Measurements from ENCODE around the gene MS4A6A. TPM values are rescaled to one million over a fixed set of nuclear protein-coding genes. Genes with fewer than 3 reads are reported as not detected.
A peak's percentile ranks its signal among the peaks of the same experiment; 100 is the strongest.
"Not testable (repeated sequence)": the region's sequence is repeated elsewhere in the genome, so short reads cannot be mapped to it uniquely, and the experiment has no call there.

Gene MS4A6A
- total RNA-seq, 3 donors from 2014 or later = 35.1 to 341 (median 68.9) TPM

DNA sequence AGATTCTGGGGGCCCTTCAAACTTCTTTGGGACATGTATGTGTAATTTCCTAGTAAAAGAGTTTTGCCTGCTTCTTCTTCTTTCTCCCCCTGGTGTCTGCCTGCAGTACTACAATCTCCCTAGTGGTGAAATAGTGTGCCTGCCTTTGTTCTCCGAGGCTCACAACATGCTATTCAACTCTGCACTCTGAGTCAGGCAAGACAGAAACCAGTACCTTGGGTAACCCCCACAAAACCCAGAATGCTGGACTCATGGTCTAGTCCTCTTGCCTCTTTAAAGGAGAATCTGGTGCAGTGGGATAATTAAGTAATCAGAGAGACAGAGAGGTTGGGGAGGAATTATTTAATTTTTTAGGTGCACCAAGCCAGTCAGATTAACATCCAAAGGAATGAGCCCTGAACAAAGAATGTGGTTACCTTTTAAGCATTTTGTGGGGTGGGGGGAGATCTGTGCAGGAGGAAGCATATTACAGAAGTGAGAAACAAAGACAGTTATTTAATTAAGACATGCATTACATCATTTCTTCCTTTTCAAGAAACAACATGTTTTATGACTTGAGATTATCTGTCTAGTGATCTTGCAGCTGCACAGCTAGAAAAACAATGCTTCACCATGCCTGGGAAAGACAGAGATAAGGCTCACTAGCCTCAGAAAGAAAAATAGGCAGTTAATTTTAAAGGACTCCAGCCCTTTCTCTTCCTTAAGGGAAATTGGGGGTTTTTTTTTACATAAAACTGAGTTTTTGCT lies 11.0 kb upstream of the MS4A6A start:
- DNase-seq (ENCODE audit: low spot score in 2 of 2) = no peak
- H3K27ac ChIP-seq = no peak overlapping the region
- H3K9me3 ChIP-seq = no peaks in the 10 kb centered on the region
- H3K4me3 ChIP-seq = no peak overlapping the region
- H3K36me3 ChIP-seq = no peaks in the 10 kb centered on the region
- H3K27me3 ChIP-seq = no peaks in the 10 kb centered on the region
- no peaks in the 10 kb centered on the region for H3K4me1 ChIP-seq
- TF ChIP-seq POLR2AphosphoS5 (IDR thresholded peaks at IDR 0.05) (no peak), POLR2A (IDR thresholded peaks at IDR 0.05) (no peak)
- TF ChIP-seq, protein P1, sequence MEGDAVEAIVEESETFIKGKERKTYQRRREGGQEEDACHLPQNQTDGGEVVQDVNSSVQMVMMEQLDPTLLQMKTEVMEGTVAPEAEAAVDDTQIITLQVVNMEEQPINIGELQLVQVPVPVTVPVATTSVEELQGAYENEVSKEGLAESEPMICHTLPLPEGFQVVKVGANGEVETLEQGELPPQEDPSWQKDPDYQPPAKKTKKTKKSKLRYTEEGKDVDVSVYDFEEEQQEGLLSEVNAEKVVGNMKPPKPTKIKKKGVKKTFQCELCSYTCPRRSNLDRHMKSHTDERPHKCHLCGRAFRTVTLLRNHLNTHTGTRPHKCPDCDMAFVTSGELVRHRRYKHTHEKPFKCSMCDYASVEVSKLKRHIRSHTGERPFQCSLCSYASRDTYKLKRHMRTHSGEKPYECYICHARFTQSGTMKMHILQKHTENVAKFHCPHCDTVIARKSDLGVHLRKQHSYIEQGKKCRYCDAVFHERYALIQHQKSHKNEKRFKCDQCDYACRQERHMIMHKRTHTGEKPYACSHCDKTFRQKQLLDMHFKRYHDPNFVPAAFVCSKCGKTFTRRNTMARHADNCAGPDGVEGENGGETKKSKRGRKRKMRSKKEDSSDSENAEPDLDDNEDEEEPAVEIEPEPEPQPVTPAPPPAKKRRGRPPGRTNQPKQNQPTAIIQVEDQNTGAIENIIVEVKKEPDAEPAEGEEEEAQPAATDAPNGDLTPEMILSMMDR (IDR thresholded peaks at IDR 0.05) = peak; percentile 50 to 67 (median 57)
- intact Hi-C loops (cut with DNase I; ENCODE audit: low total_unique reads) = no loop called here

DNA sequence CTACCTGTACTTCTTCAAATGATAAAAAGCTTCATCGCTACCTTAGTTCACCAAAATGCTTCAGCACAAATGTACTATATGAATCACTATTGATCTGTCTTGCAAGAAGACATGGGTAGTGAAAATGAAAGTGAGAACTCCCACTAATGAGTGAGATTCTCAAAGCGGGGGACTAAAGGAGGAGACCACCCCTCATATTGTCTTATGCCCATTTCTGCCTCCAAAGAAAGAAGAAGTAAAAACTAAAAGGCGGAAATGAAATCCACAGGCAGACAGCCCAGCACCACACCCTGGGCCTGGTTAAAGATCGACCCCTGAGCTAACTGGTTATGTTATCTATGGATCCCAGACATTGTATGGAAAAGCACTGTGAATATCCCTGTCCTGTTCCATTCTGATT lies 9.7 kb upstream of the MS4A6A start:
- intact Hi-C loops (cut with DNase I; ENCODE audit: low total_unique reads); H3K4me3 ChIP-seq; H3K4me1 ChIP-seq; H3K36me3 ChIP-seq; H3K27ac ChIP-seq; H3K9me3 ChIP-seq; DNase-seq (ENCODE audit: low spot score in 2 of 2); H3K27me3 ChIP-seq: not testable (repeated sequence)

DNA sequence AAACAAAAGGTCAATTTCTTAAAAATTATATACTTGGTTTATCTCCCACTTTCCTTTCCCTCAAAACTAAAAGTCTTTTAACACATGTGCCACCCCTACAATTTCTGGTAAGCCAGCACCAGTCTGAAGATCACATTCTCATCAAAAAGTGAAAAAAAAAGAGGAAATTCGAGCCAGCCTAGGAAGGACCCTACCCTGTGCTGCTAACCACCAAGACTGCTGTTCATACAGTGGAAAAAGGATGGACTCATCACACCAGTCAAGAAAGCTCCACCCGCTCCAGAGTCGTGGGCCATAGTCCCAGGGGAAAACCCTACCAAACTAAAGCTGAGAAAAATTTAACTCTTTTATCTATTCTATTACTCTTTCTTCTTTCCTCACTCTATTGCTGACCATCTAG lies 5.6 kb upstream of the MS4A6A start:
- DNase-seq (ENCODE audit: low spot score in 2 of 2); H3K9me3 ChIP-seq; H3K27me3 ChIP-seq; H3K36me3 ChIP-seq; H3K4me1 ChIP-seq; intact Hi-C loops (cut with DNase I; ENCODE audit: low total_unique reads); H3K27ac ChIP-seq; H3K4me3 ChIP-seq: not testable (repeated sequence)

DNA sequence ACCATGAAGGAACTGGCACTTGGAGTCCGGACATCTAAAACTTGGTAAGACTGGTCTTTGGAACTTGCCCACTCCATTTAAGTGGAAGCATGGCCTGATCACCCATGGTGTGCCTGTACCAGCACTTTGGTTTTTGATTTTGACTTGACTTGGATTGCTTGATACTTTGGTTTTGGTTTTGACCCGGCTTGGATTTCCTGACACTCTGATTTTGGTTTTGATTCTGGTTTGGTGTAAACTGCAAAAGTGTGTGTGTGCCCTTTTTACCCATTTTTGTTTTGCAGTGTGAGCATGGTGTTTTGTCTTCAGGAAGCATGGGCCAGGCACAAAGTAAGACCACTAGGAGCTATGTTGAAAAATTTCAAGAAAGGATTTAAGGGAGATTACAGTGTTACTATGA lies 3.2 kb upstream of the MS4A6A start:
- H3K27ac ChIP-seq; intact Hi-C loops (cut with DNase I; ENCODE audit: low total_unique reads): not testable (repeated sequence)

DNA sequence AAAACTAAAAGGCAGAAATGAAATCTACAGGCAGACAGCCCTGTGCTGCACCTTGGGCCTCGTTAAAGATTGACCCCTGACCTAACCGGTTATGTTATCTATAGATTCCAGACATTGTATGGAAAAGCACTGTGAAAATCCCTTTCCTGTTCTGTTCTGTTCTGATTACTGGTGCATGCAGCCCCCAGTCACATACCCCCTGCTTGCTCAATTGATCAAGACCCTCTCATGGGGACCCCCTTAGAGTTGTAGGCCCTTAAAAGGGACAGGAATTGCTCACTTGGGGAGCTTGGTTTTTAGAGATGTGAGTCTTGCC lies 2.6 kb upstream of the MS4A6A start:
- H3K4me3 ChIP-seq; intact Hi-C loops (cut with DNase I; ENCODE audit: low total_unique reads); H3K27me3 ChIP-seq; DNase-seq (ENCODE audit: low spot score in 2 of 2); H3K4me1 ChIP-seq; H3K27ac ChIP-seq; H3K9me3 ChIP-seq; H3K36me3 ChIP-seq: not testable (repeated sequence)

More for the DNA sequence above, 3.2 kb upstream of the MS4A6A start:
- H3K9me3 ChIP-seq; H3K27me3 ChIP-seq; H3K36me3 ChIP-seq; DNase-seq (ENCODE audit: low spot score in 2 of 2); H3K4me3 ChIP-seq; H3K4me1 ChIP-seq: not testable (repeated sequence)

DNA sequence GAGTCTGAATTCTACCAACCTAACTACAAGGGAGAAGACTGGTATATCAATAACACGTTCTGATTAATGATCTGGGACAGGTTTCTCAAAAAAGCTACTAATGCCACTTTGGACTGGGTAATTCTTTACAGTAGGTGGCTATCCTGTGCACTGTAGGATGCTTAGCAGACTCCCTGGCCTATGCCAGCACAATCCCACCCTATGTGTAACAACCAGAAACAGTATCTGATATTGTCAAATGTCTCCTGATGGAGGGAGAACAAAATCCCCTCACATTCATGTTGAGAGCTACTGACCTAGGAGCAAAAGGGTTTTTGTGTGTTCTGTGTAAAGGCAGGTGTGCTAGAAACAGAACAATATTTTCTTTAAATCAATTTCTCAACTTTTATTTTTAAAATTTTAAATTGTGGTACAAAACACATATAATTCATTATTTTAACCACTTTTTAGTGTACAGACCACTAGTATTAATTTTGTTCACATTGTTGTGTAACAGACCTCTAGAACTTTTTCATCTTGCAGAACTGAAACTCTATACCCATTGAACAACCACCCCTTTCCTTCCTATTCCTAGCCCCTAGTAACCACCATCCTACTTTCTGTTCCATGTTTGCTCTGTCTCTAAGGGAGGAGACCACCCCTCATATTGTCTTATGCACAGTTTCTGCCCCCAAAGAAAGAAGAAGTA lies 2.1 kb upstream of the MS4A6A start:
- H3K27ac ChIP-seq = no peak overlapping the region
- intact Hi-C loops (cut with DNase I; ENCODE audit: low total_unique reads) = no loop called here

DNA sequence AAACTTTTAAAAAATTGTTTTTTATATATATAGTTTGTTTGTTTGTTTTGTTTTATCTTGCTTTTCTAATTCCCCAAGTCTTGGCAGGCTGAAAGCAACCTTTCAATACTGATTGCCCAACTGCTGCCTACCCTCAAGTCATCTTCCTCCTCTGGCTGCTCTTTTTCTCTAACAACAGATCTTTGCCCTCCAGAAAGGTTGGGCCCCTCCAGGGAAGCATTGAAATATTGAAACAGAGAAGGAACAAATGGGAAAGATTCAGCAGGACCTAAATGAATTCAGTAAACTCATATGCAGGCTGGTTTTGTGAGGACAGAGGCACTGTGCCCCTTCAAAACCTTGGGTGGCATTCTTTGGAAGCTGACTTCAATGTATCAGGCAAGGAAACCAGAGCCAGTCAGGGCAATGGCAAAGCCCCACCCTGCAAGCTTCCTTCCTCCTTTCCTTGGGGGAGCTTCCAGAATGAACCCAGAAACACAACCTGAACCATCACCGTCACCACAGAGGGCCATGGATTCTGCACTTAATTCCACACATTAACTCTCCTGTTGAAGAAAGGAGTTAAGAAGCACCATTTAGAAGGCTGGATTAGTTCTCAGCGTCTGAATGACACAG lies 815 bp upstream of the MS4A6A start:
- Histone ChIP-seq H3K4me1 (no peaks in the 10 kb centered on the region), H3K9me3 (no peaks in the 10 kb centered on the region), H3K4me3 (no peak overlapping the region), H3K36me3 (no peaks in the 10 kb centered on the region), H3K27ac (peak overlapping the region in 1 of 2 donors; percentile 19), H3K27me3 (peaks cover 0 to 5% of the 10 kb centered on the region in 2 donors)
- no peak for DNase-seq (ENCODE audit: low spot score in 2 of 2)
- intact Hi-C loops (cut with DNase I; ENCODE audit: low total_unique reads) = no loop called here
- TF ChIP-seq POLR2AphosphoS5 (IDR thresholded peaks at IDR 0.05) (no peak), POLR2A (IDR thresholded peaks at IDR 0.05) (no peak)
- TF ChIP-seq, protein P1 (IDR thresholded peaks at IDR 0.05) = no peak

More for the DNA sequence above, 2.1 kb upstream of the MS4A6A start:
- H3K27me3 ChIP-seq = peaks cover 0 to 5% of the 10 kb centered on the region in 2 donors
- H3K9me3 ChIP-seq = no peaks in the 10 kb centered on the region
- TF ChIP-seq, protein P1 (IDR thresholded peaks at IDR 0.05) = no peak
- TF ChIP-seq POLR2AphosphoS5 (IDR thresholded peaks at IDR 0.05) = no peak
- H3K36me3 ChIP-seq = no peaks in the 10 kb centered on the region
- H3K4me3 ChIP-seq = no peak overlapping the region
- DNase-seq (ENCODE audit: low spot score in 2 of 2) = no peak
- no peaks in the 10 kb centered on the region for H3K4me1 ChIP-seq
